Stimulated activated CD4-positive, alpha-beta T cell treated with anti-CD3 and anti-CD28 coated beads, Interleukin-1b, Interleukin-23, amount 100 ng/mL, for 4 hours (primary cell): Measurements from ENCODE around the gene INTS7.
A peak's percentile ranks its signal among the peaks of the same experiment; 100 is the strongest.
"Not testable (repeated sequence)": the region's sequence is repeated elsewhere in the genome, so short reads cannot be mapped to it uniquely, and the experiment has no call there.

ENCODE experiments used
- DNase-seq, 2 donors: peaks; one replicate each; pipeline ENCODE4 v3.0.0-alpha.2; 2020; ENCODE audit warnings: low read depth in 2 of 2

INTS7 gene

DNA sequence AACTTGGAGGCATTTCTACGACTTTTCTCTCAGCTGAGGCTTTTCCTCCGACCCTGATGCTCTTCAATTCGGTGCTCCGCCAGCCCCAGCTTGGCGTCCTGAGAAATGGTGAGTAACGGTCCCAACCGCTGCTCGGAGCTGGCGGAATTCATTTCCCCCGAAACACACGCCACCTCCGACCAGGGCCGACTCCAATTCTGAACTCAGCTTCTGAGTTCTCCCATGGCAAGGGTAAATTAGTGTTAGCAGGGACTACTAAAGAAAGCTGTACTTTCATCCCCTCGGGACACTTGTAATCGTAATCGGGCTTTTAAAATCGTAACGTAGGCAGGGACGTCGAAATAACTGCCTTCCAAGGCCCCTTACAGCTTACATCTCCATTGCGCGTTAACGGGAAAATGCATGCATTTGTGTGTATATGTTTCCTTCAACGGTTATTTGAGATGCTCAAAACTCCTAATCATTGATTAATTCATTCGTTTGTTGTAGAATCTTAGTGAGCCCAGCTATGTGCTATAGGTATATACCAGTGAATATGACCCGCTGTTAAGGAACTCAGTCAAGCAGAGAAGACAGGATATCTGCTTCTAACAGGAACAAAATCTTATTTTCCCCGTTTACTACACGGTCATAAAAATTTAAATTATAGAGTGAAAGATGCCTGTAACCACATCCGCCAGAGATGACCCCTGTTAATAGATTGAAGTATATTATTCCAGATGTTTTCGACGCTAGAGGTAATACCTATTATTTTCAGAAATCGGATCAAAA is 663 bp upstream of the INTS7 start:
- no peak for DNase-seq

- peak; percentile 1 to 5 for DNase-seq
Observed at GRCh38 chr1:212034516-212035122, 738 bp downstream of the INTS7 start.

DNA sequence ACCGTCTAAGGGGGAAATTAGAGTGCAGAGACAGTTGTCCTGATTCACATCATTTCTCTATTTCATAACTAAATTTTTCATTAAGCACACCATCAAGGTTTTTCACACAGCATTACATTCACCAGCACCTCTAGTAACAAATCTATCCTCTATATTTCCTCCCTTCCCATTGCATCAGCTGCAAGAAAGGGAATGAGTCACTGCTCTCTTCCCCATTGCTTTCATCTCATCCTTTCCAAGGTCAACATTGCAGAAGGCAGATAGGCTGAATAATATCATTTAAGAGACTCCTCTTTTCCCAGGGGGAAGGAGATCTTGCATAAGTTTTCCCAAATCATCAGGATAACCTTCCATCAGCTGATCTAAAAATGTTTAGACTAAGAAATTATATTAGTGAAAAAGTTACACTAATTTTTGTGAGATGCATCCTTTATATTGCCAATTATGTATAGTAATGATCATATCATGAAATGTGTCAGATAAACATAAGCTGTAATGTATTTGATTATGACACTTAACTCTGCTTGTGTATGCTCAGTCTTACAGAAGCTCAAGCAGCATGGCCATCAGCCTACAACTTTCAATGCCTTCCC is 4.3 kb downstream of the INTS7 start:
- no peak for DNase-seq

DNA sequence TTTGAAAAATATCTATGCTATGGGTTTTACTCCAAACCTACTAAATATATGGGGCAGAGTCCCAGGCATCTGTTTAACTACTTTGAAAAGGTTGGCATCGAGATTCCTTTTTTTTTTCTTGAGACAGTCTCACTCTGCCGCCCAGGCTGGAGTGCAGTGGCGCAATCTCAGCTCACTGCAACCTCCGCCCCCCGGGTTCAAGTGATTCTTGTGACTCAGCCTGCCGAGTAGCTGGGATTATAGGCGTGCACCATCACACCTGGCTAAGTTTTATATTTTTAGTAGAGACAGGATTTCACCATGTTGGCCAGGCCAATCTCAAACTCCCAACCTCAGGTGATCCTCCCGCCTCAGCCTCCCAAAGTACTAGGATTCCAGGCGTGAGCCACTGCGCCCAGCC is 7.6 kb downstream of the INTS7 start:
- not testable (repeated sequence) for DNase-seq

GRCh38 chr1:212024469-212025149 is 10.7 kb downstream of the INTS7 start:
- no peak for DNase-seq

DNA sequence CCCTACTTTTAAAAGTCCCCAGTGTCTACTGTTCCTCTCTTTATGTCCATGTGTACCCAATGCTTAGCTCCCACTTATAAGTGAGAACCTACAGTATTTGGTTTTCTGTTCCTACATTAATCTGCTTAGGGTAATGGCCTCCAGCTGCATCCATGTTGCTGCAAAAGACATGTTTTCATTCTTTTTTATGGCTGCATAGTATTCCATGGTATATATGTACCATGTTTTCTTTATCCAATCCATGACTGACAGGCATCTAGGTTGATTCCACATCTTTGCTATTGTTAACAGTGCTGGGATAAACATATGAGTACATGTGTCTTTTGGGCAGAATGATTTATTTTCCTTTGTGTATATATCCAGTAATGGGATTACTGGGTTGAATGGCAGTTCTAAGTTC is 12.4 kb downstream of the INTS7 start:
- not testable (repeated sequence) for DNase-seq

DNA sequence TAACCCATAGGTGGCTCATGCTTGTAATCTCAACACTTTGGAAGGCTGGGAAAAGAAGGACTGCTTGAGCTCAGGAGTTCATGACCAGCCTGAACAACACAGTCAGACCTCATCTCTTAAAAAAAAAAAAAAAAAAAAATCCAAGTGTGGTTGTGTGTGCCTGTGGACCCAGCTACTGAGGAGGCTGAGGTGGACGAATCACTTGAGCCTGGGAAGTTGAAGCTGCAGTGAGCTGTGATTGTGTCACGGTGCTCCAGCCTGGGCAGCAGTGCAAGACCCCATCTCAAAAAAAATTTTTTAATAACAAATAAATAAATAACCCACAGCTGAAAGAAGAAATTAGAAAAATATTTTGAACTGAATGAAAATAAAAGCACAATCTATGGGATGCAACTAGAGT is 13.8 kb downstream of the INTS7 start:
- no peak for DNase-seq

GRCh38 chr1:212020975-212021374 is 14.4 kb downstream of the INTS7 start:
- no peak for DNase-seq

DNA sequence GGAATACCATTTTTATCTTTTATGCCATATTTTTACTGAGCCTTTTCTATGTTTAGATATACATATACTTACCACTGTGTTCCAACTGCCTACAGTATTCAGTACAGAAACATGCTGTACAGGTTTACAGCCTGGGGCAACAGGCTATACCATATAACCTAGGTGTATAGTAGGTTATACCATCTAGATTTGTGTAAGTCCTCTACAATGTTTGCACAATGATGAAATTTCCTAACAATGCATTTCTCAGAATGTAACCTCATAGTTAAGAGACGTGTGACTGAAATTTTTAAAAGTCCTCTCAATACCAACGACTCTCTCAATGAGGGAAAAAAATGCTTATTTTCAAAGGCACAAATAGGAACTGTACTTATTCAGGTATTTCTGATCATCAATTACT is 21.7 kb downstream of the INTS7 start:
- no peak for DNase-seq

- DNase-seq, result peak; percentile 43 to 51
Observed at GRCh38 chr1:212012034-212012740, 23.2 kb downstream of the INTS7 start.

DNA sequence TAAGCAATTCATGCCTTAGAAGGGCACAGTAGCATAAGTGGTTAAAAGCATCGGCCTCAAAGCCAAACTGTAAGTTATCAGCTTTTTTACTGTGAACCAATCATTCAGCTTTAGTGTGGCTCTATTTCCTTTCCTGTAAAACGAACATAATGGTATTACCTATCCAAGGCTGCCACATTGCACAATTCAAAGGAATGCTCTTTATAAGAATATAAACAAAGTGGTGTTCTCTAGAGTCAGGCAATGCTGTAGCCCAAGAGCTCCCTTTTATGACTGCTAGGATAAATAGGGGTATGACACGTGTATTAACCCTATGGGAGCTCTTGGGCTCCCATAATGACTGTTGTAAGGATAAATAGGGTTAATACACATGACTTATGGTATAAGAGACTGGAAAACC is 25.4 kb downstream of the INTS7 start:
- DNase-seq, result no peak

- no peak for DNase-seq
Observed at GRCh38 chr1:212009561-212009960, 25.8 kb downstream of the INTS7 start.

DNA sequence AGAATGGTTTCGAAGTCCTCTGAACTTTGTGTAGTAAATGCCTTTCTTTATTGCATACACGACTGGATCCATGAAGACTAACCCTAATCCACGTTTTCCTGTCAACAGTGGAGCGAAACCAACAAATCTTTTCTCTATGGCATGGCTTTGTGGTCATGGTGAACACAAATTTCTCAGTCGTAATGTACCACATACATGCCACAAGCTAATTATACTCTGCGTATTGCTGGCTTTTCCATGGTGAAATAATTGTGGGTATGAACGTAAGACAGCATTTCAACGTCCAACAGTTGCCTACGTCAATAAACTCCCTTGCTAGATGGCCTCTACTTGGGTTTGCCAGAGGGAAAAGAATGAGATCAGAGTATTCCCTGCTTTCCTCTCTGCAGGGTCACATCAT is 27.5 kb downstream of the INTS7 start:
- no peak for DNase-seq

GRCh38 chr1:212007178-212007577 is 28.2 kb downstream of the INTS7 start:
- no peak for DNase-seq

GRCh38 chr1:212004895-212005608 is 30.3 kb downstream of the INTS7 start:
- DNase-seq, result no peak

- DNase-seq, result no peak
Observed at GRCh38 chr1:212002536-212002935, 32.8 kb downstream of the INTS7 start.

- DNase-seq, result not testable (repeated sequence)
Observed at GRCh38 chr1:211997426-211997825, 37.9 kb downstream of the INTS7 start.

DNA sequence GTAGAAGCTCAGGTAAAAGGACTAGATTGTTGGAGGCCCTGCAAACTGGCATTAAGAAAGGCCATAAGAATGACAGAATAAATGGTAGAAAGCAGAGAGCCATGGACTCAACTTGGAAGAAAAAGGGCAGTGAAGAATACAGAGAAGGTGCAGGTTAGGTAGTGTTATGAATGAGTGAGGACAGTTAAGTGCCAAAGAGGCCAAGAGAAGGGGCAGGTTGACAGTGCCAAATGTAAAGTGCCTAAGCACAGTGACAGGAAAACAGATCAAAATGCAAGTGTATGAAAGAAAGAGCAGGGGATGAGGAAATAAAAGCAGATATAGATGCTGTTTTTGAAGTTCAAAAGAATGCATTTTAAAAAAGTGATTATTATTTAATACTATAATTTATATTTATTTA is 43.7 kb downstream of the INTS7 start:
- no peak for DNase-seq

DNA sequence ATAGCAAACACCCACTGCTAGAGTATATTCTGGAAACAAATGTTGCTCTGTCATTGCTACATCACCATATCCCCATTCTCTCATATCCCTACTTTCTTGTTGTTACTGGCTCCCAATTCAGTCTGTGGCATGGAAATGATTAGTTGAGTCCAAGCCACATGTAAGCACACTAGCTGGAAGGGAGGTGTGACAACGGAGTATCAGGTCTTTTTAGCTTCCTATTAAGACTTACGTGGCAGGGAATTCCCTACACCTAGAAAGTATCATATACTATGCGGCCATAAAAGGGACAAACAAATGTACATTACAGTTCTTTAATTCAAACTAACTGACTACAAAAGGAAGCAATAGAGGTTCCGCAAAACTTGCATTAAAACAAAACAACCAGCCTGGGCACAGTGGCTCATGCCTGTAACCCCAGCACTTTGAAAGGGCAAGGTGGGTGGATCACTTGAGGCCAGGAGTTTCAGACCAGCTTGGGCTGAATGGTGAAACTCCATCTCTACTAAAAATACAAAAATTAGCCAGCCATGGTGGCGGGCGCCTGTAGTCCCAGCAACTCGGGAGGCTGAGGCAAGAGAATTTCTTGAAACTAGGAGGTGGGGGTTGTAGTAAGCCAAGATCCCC is 48.6 kb downstream of the INTS7 start:
- no peak for DNase-seq

GRCh38 chr1:211985556-211986264 is 49.6 kb downstream of the INTS7 start:
- no peak for DNase-seq
